Keratinocyte (primary cell): ENCODE measurements around the gene TIAM1.

Experiments used
- EZH2 ChIP-seq: IDR thresholded peaks from one replicate; pipeline ENCODE4 v1.6.1; 2012; ENCODE audit warnings: inconsistent platforms, mild to moderate bottlenecking, low read length, moderate library complexity
- TF ChIP-seq, protein P1 (sequence below), 3 experiments: IDR thresholded peaks in 1 of 3; conservative IDR thresholded peaks in 1 of 3; optimal IDR thresholded peaks in 1 of 3; 2 replicates in 2 of 3; 3 replicates in 1 of 3; pipeline versions ENCODE3 to v1.5.1; 2011; ENCODE audit warnings: low read length in 3 of 3, mild to moderate bottlenecking in 3 of 3, moderate library complexity in 2 of 3, control low read depth in 1 of 3, inconsistent platforms in 1 of 3; ENCODE audit not compliant: insufficient read depth in 2 of 3; ENCODE audit errors: extremely low read depth in 1 of 3

DNA sequence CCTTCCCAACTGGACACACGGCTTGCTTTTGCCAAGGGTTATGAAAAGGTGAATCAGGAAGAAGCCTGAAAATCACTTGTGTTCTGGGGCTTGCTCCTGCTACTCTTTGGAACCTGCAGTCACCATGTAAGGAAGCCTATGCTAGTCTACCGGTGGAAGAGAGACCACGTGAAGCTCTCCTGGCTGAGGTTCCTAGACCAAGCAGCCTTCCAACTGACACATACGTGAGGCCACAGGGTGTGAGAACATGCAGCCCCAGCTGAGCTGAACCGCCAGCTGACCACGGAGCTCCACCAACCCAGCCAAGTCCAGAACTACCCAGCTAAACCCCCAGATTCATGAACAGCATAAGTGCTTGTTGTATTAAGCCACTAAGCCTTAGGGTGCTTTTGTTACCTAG lies 233.0 kb downstream of the TIAM1 start:
- TF ChIP-seq, protein P1, sequence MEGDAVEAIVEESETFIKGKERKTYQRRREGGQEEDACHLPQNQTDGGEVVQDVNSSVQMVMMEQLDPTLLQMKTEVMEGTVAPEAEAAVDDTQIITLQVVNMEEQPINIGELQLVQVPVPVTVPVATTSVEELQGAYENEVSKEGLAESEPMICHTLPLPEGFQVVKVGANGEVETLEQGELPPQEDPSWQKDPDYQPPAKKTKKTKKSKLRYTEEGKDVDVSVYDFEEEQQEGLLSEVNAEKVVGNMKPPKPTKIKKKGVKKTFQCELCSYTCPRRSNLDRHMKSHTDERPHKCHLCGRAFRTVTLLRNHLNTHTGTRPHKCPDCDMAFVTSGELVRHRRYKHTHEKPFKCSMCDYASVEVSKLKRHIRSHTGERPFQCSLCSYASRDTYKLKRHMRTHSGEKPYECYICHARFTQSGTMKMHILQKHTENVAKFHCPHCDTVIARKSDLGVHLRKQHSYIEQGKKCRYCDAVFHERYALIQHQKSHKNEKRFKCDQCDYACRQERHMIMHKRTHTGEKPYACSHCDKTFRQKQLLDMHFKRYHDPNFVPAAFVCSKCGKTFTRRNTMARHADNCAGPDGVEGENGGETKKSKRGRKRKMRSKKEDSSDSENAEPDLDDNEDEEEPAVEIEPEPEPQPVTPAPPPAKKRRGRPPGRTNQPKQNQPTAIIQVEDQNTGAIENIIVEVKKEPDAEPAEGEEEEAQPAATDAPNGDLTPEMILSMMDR (optimal IDR thresholded peaks at IDR 0.05 in 1 of 3, IDR thresholded peaks at IDR 0.05 in 1 of 3, conservative IDR thresholded peaks at IDR 0.05 in 1 of 3; ENCODE audit: extremely low read depth in 1 of 3, insufficient read depth in 2 of 3, low read length in 3 of 3): no peak
- TF ChIP-seq EZH2: no peak
